Ecto neural progenitor cell (in vitro differentiated cells): ENCODE results near the gene ZNF888.
A peak's percentile ranks its signal among the peaks of the same experiment; 100 is the strongest.
"Not testable (repeated sequence)": the region's sequence is repeated elsewhere in the genome, so short reads cannot be mapped to it uniquely, and the experiment has no call there.

ENCODE experiments used
- DNase-seq: peaks from one replicate; pipeline ENCODE4 v3.0.0-alpha.2; 2018; ENCODE audit warnings: low spot score

ZNF888 gene

DNA sequence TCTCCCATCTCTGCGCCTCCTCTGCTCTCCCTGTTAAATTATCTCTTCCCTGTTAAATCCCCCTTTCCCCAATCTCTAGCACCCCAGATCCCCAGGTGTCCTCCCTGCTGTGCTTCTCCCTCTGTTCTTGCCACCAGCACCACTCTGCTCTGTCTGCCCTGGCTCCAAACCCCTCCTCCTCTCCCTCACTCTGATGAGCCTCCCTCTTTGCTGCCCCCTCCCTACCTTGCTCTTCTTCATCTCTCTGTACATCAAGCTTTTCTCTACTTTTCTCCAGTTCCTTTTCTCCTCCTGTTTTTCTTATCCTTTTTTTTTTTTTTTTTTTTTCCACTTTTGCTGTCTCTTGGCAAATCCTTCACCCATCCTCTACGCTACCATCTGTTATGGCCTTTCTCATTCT is 18.3 kb upstream of the ZNF888 start:
- DNase-seq = not testable (repeated sequence)

DNA sequence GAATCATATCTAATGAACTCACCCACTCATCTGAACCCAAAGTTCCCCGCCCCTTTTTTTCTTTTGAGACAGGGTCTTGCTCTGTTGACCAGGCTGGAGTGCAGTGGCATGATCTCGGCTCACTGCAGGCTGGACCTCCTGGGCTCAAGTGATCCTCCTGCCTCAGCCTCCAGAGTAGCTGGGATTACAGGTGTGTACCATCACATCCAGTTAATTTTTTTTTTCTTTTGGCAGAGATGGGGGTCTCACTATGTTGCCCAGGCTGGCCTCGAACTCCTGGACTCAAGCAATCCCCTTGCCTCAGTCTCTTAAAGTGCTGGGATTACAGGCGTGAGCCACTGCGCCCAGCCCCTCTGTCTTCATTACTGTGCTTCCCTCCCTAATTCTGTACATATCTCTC is 17.7 kb upstream of the ZNF888 start:
- not testable (repeated sequence) for DNase-seq

- DNase-seq = no peak
Observed at GRCh38 chr19:52938761-52939160, 15.5 kb upstream of the ZNF888 start.

- no peak for DNase-seq
Observed at GRCh38 chr19:52936954-52937325, 13.7 kb upstream of the ZNF888 start.

- DNase-seq = no peak
Observed at GRCh38 chr19:52936151-52936953, 13.1 kb upstream of the ZNF888 start.

GRCh38 chr19:52935434-52935833 is 12.2 kb upstream of the ZNF888 start:
- DNase-seq = no peak

DNA sequence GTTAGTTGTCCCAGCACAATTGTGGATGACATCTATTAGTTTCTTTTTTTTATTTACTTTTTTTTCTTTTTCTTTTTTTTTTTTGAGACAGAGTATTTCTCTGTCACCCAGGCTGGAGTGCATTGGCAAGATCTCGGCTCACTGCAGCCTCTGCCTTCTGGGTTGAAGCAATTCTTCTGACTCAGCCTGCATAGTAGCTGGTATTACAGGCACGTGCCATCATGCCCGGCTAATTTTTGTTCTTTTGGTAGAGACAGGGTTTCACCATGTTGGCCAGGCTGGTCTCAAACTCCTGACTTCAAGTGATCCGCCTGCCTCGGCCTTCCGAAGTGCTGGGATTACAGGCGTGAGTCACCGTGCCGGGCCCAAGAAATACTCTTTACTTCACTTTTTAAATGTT is 1.4 kb upstream of the ZNF888 start:
- not testable (repeated sequence) for DNase-seq

DNA sequence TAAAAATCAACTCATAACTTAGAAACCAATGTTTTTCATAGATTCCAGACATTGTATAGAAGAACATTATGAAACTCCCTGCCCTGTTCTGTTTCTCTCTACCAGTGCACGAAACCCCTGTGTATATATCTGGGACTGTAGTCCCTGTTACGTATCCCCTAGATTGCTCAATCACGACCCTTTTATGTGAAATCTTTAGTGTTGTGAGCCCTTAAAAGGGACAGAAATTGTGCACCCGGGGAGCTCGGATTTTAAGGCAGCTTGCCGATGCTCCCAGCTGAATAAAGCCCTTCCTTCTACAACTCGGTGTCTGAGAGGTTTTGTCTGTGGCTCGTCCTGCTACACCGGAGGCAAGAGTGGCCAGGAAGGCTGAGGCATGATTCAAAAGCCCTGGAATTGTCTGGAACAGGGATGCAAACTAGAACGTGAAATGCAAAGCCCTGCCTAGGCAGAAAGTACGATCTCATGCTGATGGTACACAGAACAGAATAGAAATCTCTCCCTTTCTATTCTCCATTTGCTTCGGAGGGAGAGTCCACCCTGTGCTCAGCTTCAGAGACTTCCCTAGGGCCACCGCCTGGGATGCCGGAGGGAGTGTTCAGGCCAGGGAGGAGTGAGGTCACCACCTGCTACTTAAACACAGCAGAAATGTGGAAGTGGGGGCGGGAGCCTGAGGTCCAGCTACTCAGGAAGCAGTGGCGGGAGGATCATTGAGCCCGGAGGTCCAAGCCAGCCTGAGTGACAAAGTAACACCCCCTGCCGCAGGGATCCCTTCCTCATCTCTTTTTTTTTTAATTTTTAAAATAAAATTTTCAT is 758 bp upstream of the ZNF888 start:
- no peak for DNase-seq

DNA sequence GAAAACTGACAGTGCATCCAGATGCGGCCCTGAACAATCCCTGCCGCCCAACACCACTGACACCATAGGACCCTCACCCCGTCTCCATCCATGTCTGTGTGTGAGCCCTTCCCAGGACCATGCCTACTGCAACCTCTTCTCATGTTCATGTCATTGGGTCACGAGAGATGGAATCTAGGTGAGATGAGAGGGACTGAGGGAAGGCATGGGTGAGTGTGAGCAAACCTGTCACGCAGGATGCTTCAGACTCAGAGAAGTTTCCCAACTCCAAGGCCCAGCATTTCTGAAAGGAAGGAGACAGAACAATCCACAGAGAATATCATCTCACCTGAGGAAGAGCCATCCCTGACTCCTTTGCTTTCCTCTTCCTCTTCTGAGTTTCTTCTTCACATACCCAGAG is 5.7 kb downstream of the ZNF888 start:
- no peak for DNase-seq

- no peak for DNase-seq
Observed at GRCh38 chr19:52910648-52911047, 12.6 kb downstream of the ZNF888 start.

DNA sequence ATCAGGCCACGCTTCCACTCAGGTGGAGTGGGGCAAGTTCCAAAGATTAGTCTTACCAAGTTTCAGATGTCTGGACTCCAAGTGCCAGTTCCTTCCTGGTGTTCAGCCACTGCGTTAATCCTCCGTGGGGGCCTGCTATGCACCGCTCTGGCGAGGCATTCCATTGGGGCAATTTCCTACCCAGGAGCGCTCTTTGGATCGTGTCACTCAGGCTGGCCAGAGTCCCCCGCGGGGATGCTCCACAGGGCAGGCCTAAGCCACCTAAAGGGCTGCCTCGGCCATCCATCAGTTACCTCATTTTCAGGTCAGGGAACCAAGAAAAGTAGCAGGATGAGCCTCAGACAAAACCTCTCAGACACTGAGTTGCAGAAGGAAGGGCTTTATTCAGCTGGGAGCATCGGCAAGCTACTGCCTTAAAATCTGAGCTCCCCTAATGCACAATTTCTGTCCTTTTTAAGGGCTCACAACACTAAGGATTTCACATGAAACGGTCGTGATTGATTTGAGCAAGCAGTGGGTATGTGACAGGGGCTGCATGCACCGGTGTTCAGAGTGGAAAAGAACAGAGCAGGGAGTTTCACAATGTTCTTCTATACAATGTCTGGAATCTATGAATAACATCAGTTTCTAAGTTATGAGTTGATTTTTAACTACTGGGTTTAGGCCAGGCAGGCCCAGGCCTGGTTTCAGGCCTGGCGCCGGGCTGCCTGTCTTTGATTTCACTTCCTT is 19.0 kb downstream of the ZNF888 start:
- DNase-seq = not testable (repeated sequence)

DNA sequence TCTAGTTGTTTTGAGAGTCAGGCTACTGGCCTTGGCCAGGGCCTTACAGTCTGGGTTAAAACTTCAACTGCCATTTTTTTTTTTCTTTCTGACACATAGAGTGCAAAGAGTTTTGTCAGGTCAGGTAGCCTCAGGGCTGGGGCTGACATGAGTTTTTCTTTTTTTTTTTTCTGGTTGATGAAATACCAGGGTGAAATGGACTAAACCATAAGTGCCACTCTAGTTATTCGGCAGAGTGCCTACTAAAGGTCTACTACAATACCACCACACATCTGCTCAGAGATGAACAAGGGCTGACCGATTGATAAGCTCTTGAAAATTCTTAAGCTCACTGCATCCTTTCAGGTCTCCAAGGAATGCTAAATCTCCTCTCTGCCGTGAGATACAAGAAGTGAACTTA is 21.4 kb downstream of the ZNF888 start:
- DNase-seq = no peak

- not testable (repeated sequence) for DNase-seq
Observed at GRCh38 chr19:52898596-52898995, 24.6 kb downstream of the ZNF888 start.

DNA sequence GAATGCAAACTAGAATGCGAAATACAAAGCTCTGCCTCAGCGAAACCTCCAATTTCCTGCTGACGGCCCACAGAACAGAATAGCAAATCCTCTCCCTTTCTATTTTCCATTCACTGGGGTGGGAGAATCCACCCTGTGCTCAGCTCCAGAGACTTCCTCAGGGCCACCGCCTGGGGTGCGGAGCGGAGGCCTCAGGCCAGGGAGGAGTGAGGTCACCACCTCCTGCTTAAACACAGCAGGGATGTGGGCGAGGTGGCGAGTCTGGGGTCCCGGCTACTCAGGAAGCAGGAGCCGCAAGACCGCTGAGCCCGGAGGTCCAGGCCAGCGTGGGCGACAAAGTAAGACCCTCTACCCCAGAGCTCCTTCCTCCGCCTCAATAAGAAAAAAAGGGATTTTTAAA is 25.1 kb downstream of the ZNF888 start:
- peak; percentile 58 for DNase-seq

DNA sequence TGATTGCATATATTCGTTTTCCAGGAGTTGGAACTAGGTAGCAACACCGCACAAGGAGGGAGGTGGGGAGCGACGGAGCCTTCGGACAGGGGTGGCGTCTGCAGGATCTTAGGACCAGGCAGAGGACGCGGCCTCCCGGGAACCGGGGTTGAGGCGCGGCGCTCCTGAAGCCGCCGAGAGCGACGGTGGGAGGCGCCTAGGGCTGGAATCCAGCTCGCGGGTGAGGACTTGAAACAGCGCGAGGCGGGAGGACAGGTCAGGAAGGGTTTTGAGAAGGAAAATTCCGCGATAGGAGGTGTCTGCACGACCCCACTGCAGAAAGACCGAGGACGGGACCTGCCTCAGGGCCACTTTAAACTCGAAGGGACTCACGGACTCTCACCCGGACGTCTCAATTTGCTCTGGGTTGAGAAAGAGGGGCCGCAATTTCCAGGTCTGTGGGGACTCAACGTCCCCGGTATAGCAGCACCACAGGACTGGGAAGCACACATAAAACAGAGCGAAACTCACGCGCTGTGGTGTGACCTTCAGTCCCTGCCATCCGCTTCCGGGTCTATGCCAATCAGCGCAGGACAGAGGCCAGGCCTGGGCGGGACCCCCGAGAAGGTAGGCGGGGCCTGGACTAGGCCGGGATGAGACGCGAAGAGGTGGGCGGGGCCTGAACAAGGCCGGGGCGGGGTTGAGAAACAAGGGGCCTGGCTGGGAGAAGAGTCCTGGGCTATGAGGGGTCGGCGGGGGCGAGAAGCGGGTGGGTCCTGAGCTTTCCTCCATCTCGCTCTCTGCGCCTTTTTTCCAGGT is 25.9 kb downstream of the ZNF888 start, which contains the start of gene ZNF320:
ZNF320 (minus strand) TSS at position 498 of the 798 bp plus-strand sequence. CDS start 7,380 bp downstream, outside the sequence.
- DNase-seq = peak; percentile 97

GRCh38 chr19:52896431-52897137 is 26.6 kb downstream of the ZNF888 start:
- DNase-seq = no peak

GRCh38 chr19:52891336-52891735 is 31.9 kb downstream of the ZNF888 start:
- DNase-seq = no peak

DNA sequence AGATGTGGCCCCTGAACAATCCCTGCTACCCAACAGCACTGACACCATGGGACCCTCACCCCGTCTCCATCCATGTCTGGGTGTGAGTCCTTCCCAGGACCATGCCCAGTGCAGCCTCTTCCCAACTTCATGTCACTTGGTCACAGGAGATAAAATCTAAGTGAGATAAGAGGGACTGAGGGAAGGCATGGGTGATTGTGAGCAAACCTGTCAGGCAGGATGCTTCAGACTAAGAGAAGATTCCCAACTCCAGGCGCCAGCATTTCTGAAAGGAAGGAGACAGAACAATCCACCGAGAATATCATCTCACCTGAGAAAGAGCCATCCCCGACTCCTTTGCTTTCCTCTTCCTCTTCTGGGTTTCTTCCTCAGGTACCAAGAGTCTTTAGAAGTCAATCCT is 33.3 kb downstream of the ZNF888 start:
- no peak for DNase-seq

- no peak for DNase-seq
Observed at GRCh38 chr19:52889076-52889475, 34.2 kb downstream of the ZNF888 start.

DNA sequence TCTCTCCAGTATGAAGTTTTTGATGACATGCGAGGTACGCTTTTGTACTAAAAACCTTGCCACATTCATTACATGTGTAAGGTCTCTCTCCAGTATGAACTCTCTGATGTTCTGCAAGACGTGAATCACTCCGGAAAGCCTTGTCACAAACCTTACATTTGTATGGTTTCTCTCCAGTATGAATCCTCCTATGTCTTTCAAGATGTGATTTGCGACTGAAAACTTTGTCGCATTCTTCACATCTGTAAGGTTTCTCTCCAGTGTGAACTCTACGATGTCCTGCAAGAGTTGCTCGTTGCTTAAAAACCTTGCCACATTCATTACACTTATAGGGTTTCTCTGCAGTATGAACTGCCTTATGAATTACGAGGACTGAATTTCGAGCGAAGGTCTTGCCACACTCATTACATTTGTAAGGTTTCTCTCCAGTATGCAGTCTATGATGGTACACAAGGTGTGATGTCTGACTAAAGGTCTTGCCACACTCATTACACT is 42.3 kb downstream of the ZNF888 start:
- no peak for DNase-seq

DNA sequence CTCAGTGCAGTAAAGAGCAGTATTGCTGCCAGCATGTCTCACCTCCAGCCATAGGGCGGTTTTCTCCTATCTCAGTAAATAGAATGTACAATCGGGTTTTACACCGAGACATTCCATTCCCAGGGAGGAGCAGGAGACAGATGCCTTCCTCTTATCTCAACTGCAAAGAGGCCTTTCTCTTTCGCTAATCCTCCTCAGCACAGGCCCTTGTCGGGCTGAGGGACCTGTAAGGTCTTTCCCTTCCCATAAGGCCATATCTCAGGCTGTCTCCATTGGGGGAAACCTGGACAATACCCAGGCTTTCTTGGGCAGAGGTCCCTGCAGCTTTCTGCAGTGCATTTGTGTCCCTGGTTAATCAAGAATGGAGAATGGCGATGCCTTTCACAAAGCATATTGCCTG is 50.2 kb downstream of the ZNF888 start:
- not testable (repeated sequence) for DNase-seq
